Fibroblast of skin of abdomen (primary cell): ENCODE data around the gene NIM1K. TPM values are rescaled to one million over a fixed set of nuclear protein-coding genes. Genes with fewer than 3 reads are reported as not detected.
A peak's percentile ranks its signal among the peaks of the same experiment; 100 is the strongest.
"Not testable (repeated sequence)": the region's sequence is repeated elsewhere in the genome, so short reads cannot be mapped to it uniquely, and the experiment has no call there.

Source experiments
- DNase-seq: peaks from one replicate; pipeline ENCODE4 v3.0.0-alpha.2; 2013
- polyA plus RNA-seq, 2 experiments: library from polyadenylated mRNA; unstranded; fragments of 120-200 nt; gene quantifications; one replicate each; pipeline ENCODE4 v1.2.1, GENCODE V29; 2013; ENCODE audit not compliant: insufficient read length in 2 of 2

NIM1K gene
- polyA plus RNA-seq (2013, experiment 1 of 2; ENCODE audit: insufficient read length) = 1.5 TPM
- polyA plus RNA-seq (2013, experiment 2 of 2; ENCODE audit: insufficient read length) = 1.3 TPM

DNA sequence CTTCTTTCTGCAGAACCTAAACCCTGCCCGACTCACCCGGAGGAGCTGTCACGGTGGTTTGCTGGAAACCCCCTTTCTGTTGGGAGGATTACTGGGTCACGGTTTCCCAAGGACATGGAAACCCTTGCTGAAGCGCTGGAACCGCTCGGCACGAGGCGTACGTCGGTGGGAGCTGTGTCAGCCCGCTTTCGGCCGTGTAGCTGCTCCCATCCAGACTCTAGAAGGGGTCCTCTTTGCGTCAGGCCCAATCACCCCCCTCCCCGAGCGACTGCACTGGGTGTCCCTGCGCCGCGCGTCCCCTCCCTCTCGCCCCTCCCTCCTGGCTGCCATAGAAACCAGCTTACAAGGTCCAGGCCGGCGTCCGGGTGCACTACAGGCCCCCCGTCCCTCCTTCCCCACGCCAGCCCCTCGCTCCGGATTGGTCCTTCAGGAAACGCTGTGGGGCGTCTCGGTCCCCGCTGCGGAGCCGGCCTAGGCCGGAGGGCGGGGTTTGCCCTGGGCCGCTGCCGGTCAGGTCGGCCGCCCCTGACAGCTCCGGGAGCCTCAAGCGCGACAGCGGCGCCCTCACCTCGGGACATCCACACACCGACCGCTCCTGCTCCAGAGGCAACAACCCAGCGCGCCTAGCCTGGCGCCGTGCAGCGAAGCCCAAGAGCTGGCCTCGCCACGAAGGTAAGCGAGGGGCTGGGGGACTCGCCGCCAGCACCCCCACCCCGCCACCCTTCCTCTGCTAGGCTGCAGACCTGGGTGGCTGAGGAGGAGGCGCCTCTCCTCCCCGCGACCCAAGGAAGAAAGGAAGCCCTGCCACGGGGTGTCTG, at the start of gene NIM1K:
Gene NIM1K, plus strand, starts transcription at position 486 of the 818 bp plus-strand sequence. CDS start 53,551 bp downstream, outside the sequence.
- DNase-seq = peak; percentile 41

DNA sequence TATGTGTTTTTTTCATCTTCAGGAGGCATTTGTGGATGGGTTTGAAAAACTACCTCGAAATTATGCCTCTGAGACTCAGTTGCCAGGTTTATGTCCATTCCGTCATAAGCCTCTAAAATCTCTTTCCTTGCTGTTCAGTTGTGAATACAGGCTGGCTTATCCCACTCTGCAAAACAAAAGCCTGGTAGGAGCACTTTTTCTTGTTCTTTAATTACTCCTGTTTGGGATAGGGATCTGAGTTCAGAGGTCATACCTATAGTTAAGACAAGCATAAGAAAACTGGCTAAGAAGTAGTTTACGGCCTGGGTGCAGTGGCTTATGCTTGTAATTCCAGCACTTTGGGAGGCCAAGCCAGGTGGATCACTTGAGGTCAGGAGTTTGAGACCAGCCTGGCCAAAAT, 47.0 kb upstream of the NIM1K start:
- no peak for DNase-seq

DNA sequence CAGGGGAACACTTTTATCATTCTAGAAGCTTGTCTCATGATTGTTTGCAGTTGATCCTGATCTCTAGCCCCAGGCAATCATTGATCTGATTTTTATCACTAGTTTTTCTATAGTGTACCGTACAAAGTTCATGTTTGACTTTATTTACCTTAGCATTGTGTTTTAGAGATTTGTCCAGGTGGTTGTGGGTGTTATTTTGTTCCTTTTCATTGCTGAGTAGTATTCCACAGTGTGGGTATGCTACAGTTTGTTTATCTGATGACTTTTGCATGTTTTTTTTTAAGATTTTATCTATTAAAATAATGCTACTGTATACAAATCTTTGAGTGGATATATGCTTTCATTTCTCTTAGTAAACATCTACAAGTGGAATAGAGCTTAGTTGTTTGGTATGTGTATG, 45.1 kb upstream of the NIM1K start:
- DNase-seq = no peak

DNA sequence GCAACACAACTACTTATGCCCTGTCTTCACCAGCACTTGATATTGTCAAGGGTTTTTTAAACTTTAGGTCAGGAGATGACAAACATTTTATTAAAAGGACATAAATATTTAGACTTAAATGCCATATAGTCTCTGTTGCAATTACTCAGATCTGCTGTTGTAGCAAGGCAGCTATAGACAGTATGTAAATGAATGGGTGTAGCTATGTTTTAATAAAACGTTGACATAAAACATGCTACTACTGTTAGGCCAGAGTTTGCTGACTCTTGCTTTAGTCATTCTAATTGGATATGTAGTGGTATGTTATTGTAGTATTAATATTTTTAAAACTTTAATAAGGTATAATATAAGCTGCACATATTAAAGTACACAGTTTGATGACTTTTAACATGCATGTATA, 43.6 kb upstream of the NIM1K start:
- no peak for DNase-seq

DNA sequence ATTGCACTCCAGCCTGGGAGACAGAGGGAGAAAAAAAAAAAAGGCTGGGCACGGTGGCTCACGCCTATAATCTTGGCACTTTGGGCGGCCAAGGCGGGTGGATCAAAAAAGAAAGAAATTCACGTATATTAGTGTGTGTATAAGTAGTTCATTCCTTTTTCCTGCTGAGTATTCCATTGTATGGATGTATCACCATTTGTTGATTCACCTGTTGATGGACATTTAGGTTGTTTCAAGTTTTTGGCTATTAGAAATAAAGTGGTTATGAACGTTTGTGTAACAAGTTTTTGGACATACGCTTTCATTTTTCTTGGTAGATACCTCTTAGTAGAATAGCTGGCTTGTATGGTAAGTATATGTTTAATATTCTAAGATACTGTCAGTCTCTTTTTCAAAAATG, 42.8 kb upstream of the NIM1K start:
- DNase-seq = no peak

DNA sequence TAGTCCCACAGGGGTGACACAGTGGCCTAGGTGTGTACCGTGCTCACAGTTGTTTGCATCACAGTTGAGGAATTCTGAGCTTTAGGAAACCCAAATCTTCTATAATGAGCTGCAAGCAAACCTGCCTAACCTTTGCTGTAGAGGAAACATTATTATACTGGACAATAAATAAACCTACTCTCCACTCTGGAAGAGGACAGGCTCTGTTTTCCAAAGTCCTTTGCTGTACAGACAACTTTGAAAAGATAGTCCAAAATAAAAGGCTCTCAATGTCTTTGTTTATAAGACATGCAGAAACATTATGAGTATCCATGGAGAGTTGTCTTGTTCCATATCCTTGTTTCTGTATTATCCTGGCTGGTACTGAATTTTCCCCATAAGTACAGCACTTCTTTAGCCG, 42.0 kb upstream of the NIM1K start:
- DNase-seq = no peak

DNA sequence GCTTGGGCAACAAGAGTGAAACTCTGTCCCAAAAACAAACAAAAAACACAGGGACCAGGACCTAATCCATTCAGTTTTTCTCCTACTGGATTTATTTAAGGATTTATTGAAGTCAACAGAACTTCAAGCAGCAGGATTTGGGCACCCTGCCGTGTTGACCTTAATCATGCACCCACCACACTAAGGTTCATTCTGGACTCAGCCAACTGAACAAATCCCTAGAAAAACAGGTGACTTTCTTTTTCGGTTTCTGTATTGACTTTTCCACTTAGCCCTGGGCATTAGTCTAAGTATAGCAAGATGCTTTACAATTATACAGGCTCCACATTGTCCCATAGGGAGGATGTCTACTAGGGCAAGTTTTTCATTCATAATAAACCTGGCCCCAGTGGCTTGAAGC, 41.3 kb upstream of the NIM1K start:
- DNase-seq = no peak

DNA sequence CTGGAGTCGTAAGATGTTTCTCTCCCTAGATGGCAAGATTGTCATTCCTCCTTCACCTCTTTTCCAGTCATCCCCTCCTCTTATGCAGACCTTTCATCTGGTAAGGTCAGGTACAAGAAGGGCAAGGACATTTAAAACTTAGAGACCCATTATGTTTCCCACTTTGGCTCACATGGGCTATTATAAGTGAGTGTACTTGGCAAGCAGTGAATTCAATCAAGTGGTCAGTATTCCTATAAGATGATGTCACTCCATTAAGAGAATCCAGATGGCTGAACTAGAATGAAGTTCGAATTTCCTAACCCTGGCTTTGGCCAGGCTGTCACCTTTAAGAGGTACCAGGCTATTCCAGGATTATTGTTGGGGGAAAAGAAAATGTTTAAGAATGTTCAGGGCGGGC, 39.1 kb upstream of the NIM1K start:
- peak; percentile 49 for DNase-seq

DNA sequence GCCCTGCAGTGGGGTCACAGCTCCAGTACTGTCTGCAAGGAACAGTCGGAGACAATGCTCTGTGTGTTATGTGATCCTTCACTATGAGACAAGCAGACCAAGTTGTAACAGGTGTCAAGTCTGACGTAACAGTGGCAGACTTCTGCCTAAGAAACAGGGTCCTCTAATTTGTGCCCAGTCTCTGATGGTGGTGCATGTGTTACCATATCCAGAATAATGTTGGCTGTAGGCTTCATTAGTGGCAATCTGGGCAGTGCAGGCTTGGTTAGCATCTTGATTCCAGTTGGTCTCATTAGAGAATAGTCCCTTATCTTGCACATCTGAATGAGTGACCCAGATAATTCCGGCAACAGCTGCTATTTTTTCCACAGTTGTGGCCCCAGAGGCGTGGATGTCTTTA, 37.6 kb upstream of the NIM1K start:
- DNase-seq = no peak

DNA sequence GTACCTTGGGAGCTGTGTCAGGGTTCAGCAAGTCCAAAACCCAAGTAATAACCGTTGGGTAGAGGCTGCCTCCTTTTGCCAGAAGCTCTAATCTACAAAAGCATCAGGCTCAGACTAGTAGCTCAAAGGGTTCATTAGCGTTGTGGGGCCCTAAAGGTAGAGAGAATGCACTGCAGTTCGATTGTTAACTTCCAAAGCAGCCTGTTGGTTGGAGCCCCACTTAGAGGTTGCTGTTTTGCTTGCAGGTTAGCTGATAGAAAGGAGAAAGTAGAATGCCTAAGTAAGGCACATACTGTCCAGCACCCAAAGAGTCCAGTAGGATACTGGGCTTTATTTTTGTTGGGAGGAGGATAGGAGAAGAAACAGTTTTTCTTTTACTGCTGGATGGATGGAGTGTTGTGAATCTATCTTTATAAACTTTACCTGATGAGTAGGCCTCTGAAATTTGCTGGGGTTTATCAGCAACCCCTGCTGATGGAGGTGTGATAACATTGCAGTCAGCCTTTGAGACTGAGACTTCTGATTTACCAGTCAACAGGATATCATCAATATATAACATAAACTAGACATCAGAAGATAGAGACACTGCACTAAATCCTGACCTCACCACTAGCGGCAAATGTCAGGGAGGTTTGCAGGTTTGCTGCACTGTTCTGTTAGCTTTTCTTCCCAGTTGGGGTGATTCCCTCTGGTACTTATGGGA, 36.5 kb upstream of the NIM1K start:
- DNase-seq = no peak

DNA sequence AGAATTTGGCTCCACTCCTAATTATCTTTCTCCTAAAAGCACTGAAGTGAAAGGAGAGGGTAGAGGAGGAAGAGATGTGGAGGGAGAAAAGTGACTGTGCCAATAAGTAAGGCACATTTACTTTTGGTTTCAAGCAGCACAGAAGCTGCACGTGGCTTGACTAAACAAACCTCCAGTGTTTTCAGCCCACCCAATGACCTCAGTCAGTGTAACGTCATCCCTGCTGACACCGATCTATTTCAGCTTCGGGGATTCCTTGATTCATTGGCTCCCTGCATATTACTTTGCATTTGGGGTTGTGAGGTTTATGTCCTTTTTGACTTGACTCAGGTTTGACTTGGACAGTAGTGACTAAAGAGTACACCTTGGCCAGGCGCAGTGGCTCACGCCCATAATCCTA, 35.6 kb upstream of the NIM1K start:
- DNase-seq = no peak

DNA sequence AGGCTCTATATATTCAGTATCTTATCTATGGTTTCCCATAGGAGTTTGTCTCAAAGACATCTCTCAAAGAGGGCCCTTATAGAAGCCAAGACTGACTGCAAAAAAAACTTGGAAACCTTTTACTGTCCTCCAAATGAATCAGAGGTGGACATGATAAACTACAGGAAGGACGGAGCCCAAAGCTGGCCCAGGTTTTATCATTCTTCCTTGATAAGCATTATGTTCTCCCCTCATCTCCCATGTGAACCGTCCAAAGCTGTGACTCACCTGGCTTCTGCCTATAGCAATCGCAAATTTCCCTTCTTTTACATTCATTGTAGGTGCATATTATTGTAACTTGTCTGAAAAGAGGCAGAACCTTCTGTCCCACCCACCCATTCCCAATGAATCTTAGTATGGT, 35.0 kb upstream of the NIM1K start:
- DNase-seq = no peak

DNA sequence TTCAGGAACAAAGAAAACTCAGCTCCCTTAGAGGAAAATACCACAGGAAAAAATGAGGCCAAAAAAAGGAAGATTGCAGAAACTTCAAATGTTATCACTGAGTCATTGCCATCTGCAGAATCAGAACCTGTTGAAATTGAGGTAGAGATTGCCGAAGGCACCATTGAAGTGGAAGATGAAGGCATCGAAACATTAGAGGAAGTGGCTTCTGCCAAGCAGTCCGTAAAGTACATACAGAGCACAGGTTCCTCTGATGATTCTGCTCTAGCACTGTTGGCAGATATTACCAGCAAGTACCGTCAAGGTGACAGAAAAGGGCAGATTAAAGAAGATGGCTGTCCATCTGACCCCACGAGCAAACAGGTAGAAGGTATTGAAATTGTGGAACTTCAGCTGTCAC, 30.8 kb upstream of the NIM1K start:
- DNase-seq = no peak

DNA sequence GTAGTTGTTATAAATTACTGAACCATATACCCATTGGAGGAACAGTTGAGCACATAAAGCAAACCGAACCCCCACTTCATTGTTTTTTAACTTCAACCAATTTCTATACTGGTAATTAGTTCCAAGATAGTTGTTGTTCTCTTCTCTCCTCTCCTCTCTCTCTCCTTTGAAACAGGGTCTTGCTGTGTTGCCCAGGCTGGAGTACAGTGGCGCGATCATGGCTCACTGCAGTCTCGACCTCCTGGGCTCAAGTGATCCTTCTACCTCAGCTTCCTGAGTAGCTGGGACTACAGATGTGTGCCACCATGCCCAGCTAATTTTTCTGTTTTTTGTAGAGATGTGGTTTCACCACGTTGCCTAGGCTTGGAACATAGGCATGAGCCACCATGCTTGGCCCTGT, 27.2 kb upstream of the NIM1K start:
- not testable (repeated sequence) for DNase-seq

DNA sequence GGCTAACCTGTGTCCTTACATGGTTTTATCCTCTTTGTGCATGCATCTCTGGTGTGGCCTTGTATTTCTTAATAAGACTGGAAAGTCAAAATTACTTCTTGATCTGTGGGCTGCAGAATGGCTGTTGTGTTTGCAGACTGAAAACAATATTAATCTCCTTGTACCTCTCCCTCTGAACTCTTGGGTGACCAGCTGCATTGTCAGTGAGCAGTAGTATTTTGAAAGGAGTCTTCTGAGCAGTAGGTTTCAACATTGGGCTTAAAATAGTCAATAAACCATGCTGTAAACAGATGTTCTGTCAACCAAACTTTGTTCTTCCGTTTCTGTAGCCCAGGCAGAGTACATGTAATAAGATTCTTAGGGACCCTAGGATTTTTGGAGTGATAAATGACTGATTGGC, 26.7 kb upstream of the NIM1K start:
- DNase-seq = no peak

DNA sequence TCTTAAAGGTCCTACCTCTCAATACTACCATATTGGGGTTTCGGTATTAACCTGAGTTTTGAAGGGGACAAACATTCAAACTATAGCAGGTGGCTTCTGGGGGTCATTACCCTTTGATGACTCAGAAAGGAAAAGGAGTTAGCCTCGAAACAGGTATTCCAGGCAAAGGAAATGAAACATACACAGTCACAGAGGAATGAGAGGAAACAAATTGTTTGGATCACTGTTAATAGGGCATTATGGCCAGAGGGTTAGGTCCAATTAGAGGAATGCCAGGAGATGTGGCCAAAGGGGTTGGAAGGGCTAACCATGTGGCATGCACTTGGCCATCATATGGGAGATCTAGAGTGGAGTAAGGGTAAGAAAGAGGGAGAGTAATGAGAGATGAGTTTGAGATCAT, 23.9 kb upstream of the NIM1K start:
- DNase-seq = no peak

DNA sequence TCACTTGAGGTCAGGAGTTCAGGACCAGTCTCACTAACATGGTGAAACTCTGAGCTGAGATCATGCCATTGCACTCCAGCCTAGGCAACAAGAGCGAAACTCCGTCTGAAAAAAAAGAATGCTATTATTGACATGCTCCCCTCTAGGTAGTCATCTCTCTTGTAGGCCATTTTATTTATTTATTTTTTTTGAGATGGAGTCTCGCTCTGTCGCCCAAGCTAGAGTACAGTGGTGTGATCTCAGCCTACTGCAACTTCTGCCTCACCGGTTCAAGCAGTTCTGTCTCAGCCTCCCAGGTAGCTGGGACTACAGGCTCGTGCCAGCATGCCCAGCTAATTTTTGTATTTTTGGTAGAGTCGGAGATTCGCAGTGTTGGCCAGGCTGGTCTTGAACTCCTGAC, 20.6 kb upstream of the NIM1K start:
- DNase-seq = no peak

DNA sequence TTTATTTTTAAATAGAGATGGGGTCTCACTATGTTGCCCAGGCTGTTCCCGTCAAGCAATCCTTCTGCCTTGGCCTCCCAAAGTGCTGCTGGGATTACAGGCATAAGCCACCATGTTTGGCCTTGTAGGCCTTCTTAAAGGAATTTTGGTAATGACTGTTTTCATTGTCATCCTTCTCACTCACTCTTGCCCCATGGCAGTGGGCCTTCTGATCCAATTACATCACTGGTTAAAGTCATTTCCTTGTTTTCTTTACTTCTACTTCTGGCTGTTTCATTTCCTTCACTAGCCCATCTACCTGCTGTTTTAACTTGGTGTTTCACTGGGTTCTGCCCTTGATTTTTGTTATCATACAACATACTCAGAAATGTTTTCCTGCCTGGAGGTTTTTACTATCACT, 20.1 kb upstream of the NIM1K start:
- DNase-seq = no peak

DNA sequence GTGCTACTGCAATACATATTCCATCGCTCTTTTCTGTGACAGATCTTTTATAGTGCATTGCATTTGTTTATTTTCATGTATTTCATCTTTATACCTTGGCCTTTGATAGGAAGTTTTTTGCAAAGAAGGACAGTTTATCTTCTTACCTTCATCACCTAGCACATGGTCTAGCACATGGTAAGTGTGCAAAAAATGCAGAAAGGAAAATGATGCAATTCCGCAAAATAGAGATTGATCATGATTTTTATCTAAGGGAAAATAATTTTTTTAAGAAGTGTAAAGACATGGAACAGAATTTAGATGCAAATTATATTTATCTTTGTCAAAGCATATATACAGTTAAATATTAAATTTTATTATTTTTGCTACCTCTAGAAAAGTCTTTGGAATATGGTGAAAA, 19.2 kb upstream of the NIM1K start:
- no peak for DNase-seq

DNA sequence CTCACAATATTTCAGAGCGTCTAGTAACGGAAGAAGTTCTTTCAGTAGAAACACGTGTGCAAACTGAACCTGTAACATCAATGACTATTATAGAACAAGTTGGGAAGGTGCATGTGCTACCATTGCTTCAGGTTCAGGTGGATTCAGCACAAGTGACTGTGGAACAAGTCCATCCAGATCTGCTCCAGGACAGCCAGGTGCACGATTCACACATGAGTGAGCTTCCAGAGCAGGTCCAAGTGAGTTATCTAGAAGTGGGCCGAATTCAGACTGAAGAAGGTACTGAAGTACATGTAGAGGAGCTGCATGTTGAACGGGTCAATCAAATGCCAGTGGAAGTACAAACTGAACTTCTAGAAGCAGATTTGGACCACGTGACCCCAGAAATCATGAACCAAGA, 17.4 kb upstream of the NIM1K start:
- DNase-seq = no peak

DNA sequence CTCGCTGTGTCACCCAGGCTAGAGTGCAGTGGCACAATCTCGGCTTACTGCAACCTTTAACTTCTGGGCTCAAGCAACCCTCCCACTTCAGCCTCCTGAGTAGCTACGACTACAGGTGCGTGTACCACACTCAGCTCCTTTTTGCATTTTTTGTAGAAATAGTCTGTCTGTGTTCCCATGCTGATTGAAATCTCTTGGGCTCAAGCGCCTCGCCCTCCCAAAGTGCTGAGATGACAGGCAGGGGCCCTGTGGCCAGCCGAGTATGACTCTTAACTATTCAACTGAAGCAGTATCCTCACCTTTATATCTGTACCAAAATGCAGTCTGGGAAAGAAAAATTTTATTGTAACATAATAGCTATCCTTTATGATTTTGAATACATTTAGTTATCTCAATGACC, 12.2 kb upstream of the NIM1K start:
- no peak for DNase-seq

DNA sequence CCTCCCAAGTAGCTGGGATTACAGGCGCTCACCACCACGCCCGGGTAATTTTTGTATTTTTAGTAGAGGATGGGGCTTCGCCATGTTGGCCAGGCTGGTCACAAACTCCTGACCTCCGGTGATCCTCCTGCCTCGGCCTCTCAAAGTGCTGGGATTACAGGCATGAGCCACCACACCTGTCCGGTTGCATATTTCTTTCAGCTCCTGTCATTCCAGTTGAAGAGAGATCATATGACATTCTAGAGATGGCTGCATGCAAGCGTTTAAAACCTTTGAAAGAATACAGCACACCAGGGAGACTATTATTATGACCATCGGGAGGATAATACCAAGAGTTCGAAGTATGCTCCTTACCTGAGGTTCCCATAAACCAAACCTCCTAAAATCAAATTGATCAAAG, 9.6 kb upstream of the NIM1K start:
- no peak for DNase-seq

DNA sequence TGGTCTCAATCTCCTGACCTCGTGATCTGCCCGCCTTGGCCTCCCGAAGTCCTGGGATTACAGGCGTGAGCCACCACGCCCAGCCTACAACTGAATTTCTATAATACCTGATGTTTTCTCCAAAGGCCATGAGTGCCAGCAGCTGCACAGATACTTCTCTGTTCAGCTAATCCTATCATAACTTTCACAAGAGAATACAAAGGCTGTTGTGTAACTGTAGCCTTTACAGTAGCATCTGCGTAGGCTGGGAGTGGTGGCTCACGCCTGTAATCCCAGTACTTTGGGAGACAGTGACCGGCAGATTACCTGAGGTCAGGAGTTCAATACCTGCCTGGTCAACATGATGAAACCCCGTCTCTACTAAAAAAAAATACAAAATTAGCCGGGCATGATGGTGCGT, 8.9 kb upstream of the NIM1K start:
- DNase-seq = not testable (repeated sequence)
